Nephron (organoid): ENCODE results near the gene TMEFF1.

Source experiments
- H3K27ac Mint-ChIP-seq, 3 experiments: 2 replicates each; pipeline ENCODE4 v1.8.0; 2020; ENCODE audit warnings: mixed read lengths in 3 of 3, mild to moderate bottlenecking in 2 of 3, moderate library complexity in 1 of 3
- H3K27me3 Mint-ChIP-seq: 2 replicates; pipeline ENCODE4 v1.8.0; 2021; ENCODE audit warnings: low read depth, mild to moderate bottlenecking, moderate library complexity, mixed read lengths
- H3K36me3 Mint-ChIP-seq: 2 replicates; pipeline ENCODE4 v1.8.0; 2020; ENCODE audit warnings: low read depth, mixed read lengths
- H3K4me1 Mint-ChIP-seq: 2 replicates; pipeline ENCODE4 v1.8.0; 2020; ENCODE audit warnings: mixed read lengths
- H3K4me3 Mint-ChIP-seq, 3 experiments: 2 replicates each; pipeline ENCODE4 v1.8.0; 2020; ENCODE audit warnings: mild to moderate bottlenecking in 3 of 3, mixed read lengths in 3 of 3, moderate library complexity in 2 of 3
- H3K9me3 Mint-ChIP-seq: 2 replicates; pipeline ENCODE4 v1.8.0; 2020; ENCODE audit warnings: mixed read lengths
- TF ChIP-seq, protein P1 (sequence below), 3 experiments: fragments of 200-600 bp; sonication (generic); IDR thresholded peaks; one replicate each; pipeline ENCODE4 v1.5.0; 2021; ENCODE audit warnings: antibody characterized with exemption in 3 of 3; ENCODE audit not compliant: unreplicated experiment in 3 of 3

Gene TMEFF1

DNA sequence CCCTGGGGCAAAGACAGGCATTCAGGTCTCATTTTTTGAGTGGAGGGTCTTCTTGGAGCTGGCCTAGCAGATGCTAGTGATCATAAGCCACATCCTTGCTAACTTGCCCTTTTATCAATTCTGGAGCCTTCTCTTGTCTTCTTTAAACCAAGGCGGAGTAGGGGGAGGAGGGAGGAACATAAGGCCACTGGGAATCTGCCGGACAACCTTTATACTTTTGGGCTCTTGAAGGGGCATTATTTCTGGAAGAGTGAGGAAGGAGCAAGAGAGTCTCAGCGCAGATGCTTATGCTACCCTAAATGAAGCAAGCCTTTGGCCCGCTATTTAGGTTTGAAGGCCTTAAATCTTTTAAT is 2.0 kb downstream of the TMEFF1 start:
- no peaks in the 10 kb centered on the region for H3K9me3 Mint-ChIP-seq
- peaks cover 26% of the 10 kb centered on the region for H3K4me1 Mint-ChIP-seq
- peak overlapping the region; percentile 90 to 92 (median 91) for H3K4me3 Mint-ChIP-seq
- TF ChIP-seq, protein P1, sequence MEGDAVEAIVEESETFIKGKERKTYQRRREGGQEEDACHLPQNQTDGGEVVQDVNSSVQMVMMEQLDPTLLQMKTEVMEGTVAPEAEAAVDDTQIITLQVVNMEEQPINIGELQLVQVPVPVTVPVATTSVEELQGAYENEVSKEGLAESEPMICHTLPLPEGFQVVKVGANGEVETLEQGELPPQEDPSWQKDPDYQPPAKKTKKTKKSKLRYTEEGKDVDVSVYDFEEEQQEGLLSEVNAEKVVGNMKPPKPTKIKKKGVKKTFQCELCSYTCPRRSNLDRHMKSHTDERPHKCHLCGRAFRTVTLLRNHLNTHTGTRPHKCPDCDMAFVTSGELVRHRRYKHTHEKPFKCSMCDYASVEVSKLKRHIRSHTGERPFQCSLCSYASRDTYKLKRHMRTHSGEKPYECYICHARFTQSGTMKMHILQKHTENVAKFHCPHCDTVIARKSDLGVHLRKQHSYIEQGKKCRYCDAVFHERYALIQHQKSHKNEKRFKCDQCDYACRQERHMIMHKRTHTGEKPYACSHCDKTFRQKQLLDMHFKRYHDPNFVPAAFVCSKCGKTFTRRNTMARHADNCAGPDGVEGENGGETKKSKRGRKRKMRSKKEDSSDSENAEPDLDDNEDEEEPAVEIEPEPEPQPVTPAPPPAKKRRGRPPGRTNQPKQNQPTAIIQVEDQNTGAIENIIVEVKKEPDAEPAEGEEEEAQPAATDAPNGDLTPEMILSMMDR (IDR thresholded peaks at IDR 0.05; ENCODE audit: unreplicated experiment in 3 of 3), result no peak
- H3K27me3 Mint-ChIP-seq, result no peaks in the 10 kb centered on the region
- H3K36me3 Mint-ChIP-seq, result peaks cover 19% of the 10 kb centered on the region
- H3K27ac Mint-ChIP-seq, result peak overlapping the region in 1 of 3 experiments; percentile 85

DNA sequence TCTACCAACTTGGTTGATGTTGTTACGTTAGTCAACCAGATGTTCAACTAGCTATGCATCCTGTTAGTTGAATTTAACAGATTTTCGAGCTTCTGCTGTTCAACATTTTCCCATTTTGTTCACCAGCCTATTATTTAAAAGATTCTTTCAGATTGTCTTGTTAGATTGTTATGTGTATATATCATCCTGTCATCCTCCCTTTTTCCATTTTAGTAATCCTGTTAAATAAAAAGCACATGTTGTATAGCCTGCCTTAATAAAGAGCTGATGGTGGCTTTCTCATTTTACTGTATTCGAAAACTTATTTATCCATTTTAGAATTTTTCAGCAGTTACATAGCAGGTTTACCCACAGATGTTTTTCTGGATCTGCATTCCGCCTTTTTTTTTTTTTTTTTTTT is 4.3 kb downstream of the TMEFF1 start:
- Mint-ChIP-seq H3K36me3 (peaks cover 30% of the 10 kb centered on the region), H3K4me3 (peak overlapping the region in 1 of 3 experiments; percentile 22), H3K4me1 (peaks cover 26% of the 10 kb centered on the region), H3K27ac (peak overlapping the region in 1 of 3 experiments; percentile 19), H3K9me3 (peaks cover 3% of the 10 kb centered on the region), H3K27me3 (no peaks in the 10 kb centered on the region)
- TF ChIP-seq, protein P1 (IDR thresholded peaks at IDR 0.05; ENCODE audit: unreplicated experiment in 3 of 3), result no peak

DNA sequence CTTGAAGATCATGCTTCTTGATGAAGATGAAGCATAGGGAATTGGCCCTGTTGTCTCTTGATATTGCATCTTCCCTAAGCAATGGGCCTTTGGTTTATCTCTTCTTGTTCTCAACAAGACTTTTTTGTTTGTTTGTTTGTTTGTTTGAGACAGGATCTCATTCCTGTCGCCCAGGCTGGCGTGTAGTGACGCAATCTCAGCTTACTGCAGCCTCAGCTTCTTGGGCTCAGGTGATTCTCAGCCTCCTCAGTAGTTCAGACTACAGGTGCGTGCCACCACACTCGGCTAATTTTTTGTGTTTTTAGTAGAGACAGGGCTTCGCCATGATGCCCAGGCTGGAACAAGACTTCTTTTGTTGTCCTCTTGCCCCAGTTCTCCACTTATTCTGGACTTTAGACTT is 5.2 kb downstream of the TMEFF1 start:
- Mint-ChIP-seq H3K27me3 (no peaks in the 10 kb centered on the region), H3K27ac (no peak overlapping the region), H3K36me3 (peaks cover 35% of the 10 kb centered on the region), H3K9me3 (peaks cover 3% of the 10 kb centered on the region), H3K4me1 (peaks cover 26% of the 10 kb centered on the region), H3K4me3 (no peak overlapping the region)
- TF ChIP-seq, protein P1 (IDR thresholded peaks at IDR 0.05; ENCODE audit: unreplicated experiment in 3 of 3), result no peak

DNA sequence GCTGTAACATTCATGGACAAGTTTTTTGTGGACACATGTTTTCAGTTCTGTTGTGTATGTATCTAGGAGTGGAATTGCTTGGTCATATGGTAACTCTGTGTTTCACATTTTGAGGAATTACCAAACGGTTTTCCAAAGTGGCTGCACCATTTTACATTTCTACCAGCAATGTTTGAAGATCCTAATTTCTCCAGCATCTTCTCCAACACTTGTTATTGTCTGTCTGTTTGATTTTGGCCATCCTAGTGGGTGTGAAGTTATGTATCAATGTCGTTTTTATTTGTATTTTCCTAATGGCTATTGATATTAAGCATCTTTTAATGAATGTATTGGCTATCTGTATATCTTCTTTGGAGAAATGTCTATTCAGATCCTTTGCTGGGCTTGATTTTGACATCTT is 6.9 kb downstream of the TMEFF1 start:
- H3K9me3 Mint-ChIP-seq, result peaks cover 3% of the 10 kb centered on the region
- H3K4me1 Mint-ChIP-seq, result peaks cover 17% of the 10 kb centered on the region
- H3K27ac Mint-ChIP-seq, result no peak overlapping the region
- TF ChIP-seq, protein P1 (IDR thresholded peaks at IDR 0.05; ENCODE audit: unreplicated experiment in 3 of 3), result no peak
- H3K27me3 Mint-ChIP-seq, result no peaks in the 10 kb centered on the region
- H3K4me3 Mint-ChIP-seq, result no peak overlapping the region
- H3K36me3 Mint-ChIP-seq, result peaks cover 40% of the 10 kb centered on the region

DNA sequence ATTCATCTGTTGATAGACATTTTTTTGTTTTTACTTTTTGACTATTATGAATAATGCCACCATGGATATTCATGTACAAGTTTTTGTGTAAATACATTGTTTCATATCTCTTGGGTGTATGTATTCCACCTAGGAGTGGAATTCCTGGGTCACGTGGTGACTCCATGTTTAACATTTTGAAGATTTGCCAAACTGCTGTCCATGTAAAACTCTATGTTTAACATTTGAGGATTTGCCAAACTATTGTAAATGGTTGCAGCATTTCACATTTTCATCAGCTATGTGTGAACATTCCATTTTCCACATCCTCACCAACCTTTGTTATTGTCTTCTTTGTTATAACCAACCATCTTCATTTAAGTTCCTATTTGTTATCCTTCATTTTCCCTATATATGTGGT is 12.2 kb downstream of the TMEFF1 start:
- H3K27ac Mint-ChIP-seq, result no peak overlapping the region
- H3K36me3 Mint-ChIP-seq, result peaks cover 26% of the 10 kb centered on the region
- no peaks in the 10 kb centered on the region for H3K27me3 Mint-ChIP-seq
- no peak overlapping the region for H3K4me3 Mint-ChIP-seq
- TF ChIP-seq, protein P1 (IDR thresholded peaks at IDR 0.05; ENCODE audit: unreplicated experiment in 3 of 3), result no peak
- peaks cover 5% of the 10 kb centered on the region for H3K4me1 Mint-ChIP-seq
- peaks cover 3% of the 10 kb centered on the region for H3K9me3 Mint-ChIP-seq

DNA sequence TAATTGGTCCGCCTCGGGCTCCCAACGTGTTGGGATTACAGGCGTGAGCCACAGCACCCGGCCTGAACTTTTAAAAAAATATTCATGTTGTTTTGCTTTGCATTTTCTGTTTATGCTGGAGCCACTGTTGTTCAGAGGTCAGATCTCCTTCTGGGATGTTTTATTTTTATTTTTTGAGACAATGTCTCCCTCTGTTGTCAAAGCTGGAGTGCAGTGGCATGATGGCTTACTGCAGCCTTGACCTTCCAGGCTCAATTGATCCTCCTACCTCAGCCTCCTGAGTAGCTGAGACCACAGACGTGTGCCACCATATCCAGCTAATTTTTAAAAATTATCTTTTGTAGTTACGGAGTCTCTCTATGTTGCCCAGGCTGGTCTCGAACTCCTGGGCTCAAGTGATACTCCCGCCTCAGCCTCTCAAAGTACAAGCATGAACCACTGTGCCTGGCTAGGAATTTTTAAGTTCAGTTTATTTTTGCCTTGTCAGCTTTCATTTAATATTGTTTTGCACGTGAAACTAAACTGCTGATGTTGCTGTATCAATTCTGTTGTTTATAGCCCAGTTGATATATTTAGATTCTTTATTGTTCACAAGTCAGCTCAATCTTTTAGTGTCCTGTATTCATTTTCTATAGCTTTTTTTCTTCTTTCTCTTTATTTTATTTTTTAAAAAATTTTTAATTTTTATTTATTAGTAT is 13.7 kb downstream of the TMEFF1 start:
- H3K4me3 Mint-ChIP-seq, result no peak overlapping the region
- peaks cover 10% of the 10 kb centered on the region for H3K4me1 Mint-ChIP-seq
- no peak overlapping the region for H3K27ac Mint-ChIP-seq
- H3K36me3 Mint-ChIP-seq, result peaks cover 15% of the 10 kb centered on the region
- TF ChIP-seq, protein P1 (IDR thresholded peaks at IDR 0.05; ENCODE audit: unreplicated experiment in 3 of 3), result no peak
- no peaks in the 10 kb centered on the region for H3K9me3 Mint-ChIP-seq
- H3K27me3 Mint-ChIP-seq, result no peaks in the 10 kb centered on the region
